Measurements from ENCODE around the gene SH2D6.
"Not testable (repeated sequence)": the region's sequence is repeated elsewhere in the genome, so short reads cannot be mapped to it uniquely, and the experiment has no call there.

Gene SH2D6

GRCh38 chr2:85418132-85419008, at the start of gene SH2D6:
SH2D6 (plus strand) TSS chr2:85418714; CDS start chr2:85429466, 10,752 bp downstream.
- no peak for FAIRE-seq

- FAIRE-seq, result no peak
Measured at GRCh38 chr2:85368921-85369320, 49.6 kb upstream of the SH2D6 start.

- FAIRE-seq, result no peak
Measured at GRCh38 chr2:85369500-85369899, 49.0 kb upstream of the SH2D6 start.

- FAIRE-seq, result no peak
Measured at GRCh38 chr2:85371045-85371444, 47.5 kb upstream of the SH2D6 start.

- FAIRE-seq, result no peak
Measured at GRCh38 chr2:85376291-85377065, 42.0 kb upstream of the SH2D6 start.

- no peak for FAIRE-seq
Measured at GRCh38 chr2:85377083-85377482, 41.4 kb upstream of the SH2D6 start.

- FAIRE-seq, result no peak
Measured at GRCh38 chr2:85378257-85378656, 40.3 kb upstream of the SH2D6 start.

- no peak for FAIRE-seq
Measured at GRCh38 chr2:85380048-85380447, 38.5 kb upstream of the SH2D6 start.

GRCh38 chr2:85383151-85383550, 35.4 kb upstream of the SH2D6 start:
- not testable (repeated sequence) for FAIRE-seq

- FAIRE-seq, result no peak
Measured at GRCh38 chr2:85383850-85384249, 34.7 kb upstream of the SH2D6 start.

GRCh38 chr2:85385746-85386145, 32.8 kb upstream of the SH2D6 start:
- FAIRE-seq, result no peak

- FAIRE-seq, result no peak
Measured at GRCh38 chr2:85387754-85388153, 30.8 kb upstream of the SH2D6 start.

- no peak for FAIRE-seq
Measured at GRCh38 chr2:85388878-85389538, 29.5 kb upstream of the SH2D6 start.

- no peak for FAIRE-seq
Measured at GRCh38 chr2:85390941-85391669, 27.4 kb upstream of the SH2D6 start.

GRCh38 chr2:85393836-85394235, 24.7 kb upstream of the SH2D6 start:
- no peak for FAIRE-seq

- FAIRE-seq, result no peak
Measured at GRCh38 chr2:85394261-85394681, 24.2 kb upstream of the SH2D6 start.

- FAIRE-seq, result no peak
Measured at GRCh38 chr2:85394976-85395375, 23.5 kb upstream of the SH2D6 start.

- no peak for FAIRE-seq
Measured at GRCh38 chr2:85395912-85396475, 22.5 kb upstream of the SH2D6 start.

GRCh38 chr2:85396531-85397470, 21.7 kb upstream of the SH2D6 start:
- no peak for FAIRE-seq

GRCh38 chr2:85397925-85398331, 20.6 kb upstream of the SH2D6 start:
- no peak for FAIRE-seq
